Stimulated activated CD4-positive, alpha-beta T cell treated with anti-CD3 and anti-CD28 coated beads, TNF-alpha, amount 100 ng/mL, for 48 hours (primary cell): Measurements from ENCODE around the gene ADD2.

Experiments
- DNase-seq, 3 donors: peaks; one replicate each; pipeline ENCODE4 v3.0.0-alpha.2; 2020; ENCODE audit warnings: low read depth in 3 of 3

The ADD2 gene

DNA sequence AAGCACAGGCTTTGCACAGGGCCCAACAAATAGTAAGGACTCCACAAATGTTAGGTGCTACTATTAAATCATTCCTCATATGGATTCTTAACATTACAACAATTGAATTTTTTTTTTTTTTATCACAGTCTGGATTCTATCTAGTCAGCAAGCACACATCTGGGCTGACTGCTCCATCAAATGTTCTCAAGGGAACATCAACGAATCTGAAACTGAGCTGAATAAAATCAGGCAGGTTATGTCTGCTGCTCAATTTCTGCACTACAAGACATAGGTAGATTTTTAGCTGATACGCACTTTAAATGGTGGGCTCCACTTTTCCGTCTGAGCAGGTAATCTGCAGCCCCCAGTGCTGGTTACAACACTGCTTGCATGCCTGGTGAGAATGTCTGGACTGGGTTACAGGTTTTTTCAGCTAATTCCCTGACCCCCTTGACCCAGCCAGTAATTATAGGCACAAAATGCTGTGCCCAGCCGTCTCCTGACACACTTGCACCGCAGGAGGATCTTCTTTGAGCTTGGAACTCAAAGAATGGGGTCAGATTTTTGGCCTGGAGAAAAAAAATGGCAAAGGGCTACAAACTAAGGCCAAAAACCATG is 44.6 kb downstream of the ADD2 start:
- DNase-seq: no peak

DNA sequence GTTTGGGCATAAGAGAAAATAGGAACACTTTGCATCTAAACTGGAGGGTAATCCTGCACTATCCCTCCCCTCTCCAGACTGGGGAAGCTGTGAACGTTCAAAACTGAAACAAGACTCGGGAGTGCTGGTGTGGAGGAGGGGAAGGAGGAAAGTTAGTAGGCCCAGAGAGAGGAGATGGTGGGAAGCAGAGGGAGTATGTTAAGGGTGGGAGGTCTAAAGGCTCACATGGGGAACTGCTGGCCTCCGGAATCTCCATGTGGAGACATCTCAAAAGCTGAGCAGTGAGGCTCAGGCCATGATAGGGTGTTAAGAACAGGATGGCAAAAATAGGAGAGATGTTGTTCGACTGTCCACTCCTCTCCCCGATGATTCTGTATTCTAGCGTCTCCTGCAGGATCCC is 47.9 kb downstream of the ADD2 start:
- no peak for DNase-seq

DNA sequence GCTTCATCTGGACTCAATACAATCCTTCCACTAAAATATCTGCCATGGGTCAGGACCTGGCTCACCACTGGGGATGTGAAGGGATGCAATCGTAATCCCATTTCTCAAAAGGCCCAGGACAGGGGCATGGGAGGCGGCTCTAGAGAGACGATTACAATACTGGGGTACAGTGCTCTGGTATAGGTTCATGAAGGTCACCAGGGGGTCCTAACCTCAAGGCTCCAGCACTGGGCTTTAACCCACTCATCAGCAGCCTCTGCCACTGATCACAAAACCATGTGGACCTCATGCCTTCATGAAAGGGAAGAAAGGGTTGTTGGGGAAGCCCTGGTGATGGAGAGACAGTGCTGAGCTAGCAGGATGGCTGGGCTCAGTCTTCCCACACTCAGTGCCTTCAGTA is 48.8 kb downstream of the ADD2 start:
- no peak for DNase-seq

DNA sequence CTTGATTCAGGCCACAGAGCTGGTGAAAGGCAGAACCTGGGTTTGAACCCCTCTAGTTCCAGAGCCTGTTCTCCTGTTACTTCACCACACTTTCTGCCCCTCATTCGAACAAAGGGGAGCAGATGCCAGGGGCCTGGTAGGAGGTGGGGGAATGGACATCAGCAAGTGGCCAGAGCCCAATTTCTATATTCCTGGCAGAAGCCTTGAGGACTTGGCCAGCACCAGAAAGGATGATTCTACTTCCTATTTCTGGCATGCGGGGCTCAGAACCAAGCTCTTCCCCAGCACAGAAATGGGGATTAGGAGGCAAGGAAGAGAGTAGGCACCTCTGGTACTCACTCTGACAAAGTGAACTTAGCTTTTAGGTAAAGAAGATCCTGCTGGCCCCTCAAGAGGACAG is 49.3 kb downstream of the ADD2 start:
- no peak for DNase-seq

DNA sequence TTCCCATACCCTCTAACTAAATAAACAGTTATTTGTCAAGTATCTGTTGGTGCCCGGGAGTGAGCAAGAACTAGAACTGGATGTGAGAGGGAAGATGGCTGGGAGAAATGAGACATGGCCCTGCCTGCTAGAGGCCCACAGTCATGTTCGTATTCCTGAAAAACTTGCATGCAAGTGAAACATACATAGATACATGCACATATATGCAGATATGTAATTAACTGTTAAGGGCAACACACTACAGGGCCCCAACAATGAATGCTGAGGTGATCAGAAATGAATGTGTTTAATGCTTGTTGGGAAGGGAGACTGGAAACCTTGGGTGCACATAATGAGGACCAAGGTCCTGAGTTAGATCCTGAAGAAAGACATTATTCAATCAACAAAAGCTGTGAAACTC is 49.8 kb downstream of the ADD2 start:
- no peak for DNase-seq

DNA sequence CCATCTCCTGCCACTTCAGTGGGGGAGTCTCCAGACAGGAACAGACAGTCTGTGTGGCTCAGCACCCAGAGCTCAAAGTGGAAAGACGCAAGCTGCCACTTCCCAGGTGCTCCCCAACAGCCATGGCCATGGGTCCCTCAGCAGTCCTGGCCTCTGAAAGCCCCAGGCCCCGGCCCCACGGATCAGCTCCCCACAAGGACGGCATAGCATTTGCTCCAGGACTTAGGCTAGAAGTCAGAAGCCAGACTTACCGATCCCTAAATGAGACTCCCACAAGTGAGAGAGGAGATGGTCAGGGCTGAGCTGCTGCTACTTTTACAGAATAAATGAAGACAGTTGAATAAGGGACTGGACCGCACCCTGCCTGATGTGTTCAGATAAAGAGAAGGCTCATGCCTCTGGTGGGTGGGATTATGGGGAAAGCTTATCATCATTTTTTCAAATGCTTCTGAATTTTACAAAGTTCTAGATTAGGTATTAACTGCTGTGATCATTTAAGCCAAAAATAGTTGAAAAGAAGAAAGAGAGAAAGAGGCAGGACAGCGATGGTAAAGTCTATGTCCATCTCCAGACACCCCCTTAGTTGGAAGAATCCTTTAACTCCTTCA is 50.5 kb downstream of the ADD2 start:
- no peak for DNase-seq

DNA sequence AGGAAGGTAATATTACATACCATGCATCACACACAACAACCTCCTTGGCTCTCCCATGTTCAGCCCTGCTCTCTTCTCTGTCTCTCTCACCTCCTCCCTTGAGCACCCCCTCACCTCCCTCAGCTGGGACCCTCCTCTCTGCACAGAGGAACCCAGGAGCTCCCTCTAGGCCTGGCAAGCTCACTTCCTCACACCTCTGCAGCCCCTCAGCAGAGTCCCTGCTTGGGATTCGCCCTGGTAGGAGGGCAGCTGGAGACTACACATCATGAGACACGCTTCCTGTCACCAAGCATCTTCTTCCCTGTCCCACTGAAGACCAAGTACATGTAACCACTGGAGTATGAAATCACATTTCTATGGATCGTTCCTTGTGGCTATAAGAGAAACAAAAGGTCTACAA is 51.0 kb downstream of the ADD2 start:
- DNase-seq: no peak

DNA sequence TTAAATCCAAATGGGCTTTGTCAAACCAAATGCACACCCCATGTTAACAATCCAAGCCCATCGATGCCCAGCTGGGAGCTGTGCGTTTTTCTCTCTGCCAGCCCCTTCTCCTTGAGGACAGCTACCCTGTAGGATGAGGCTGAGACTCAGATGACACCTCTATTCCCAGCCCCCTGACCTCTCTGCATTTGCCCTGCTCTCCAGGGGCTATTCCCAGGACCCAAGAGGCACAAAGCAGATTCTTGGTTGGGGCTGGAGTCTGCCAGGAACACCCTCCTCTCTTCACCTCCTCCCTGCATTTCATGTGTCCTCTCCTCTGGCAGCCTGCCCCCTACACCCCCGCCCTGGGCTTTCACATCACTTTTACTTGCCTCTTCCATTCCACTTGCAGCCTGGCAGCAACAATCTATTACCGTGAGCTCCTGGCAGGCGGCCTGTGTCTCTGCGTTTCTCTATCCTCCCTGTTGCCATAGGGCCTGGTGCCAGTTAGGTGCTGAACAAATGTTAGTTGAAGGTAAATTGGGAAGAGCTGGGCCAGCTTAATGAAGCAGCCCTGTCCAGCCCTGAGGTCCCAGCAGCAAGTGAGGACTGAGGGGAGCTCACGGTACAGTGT is 51.8 kb downstream of the ADD2 start:
- no peak for DNase-seq

DNA sequence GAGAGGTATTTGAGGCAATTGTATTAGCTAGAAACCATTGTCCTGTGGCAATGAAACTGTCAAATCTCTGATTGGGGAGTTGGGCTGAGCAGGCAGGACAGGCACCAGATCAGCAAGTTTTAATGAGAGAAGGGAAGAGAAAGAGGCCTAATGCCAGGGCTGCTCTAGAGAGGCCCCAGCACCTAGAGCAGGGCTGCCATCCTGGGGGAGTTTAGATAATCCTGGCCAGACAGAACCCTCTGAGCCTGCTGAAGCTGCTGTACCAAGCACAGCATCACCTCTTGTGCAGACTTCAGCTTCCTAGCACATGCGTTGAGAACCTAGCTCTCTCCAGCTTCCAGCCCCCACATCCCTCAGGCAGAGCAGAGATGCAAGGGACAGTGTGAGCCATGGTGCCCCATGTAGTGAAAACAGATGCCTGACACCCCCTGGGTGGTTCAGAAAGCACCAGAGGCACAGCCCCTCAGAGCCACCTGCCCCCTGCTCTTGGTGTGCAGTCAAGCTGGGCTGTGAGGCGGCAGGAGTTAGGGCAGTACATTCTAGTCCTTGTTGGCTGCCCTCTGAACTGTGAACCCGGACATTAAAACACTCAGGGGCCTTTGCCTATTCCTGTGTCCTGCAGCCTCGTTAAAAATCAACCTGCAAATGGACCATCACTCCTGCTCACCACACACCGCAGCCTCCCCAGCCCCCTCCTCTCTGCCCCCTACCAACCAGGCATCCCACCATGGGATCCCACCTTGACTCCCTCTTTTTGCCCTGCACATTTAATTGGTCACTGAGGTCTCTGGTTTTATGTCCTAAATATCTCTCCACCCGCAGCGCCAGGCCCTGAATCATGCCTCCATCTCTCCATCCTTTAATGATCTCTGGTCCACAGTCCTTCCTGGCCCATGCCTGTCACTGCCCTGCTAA is 52.7 kb downstream of the ADD2 start:
- DNase-seq: no peak

DNA sequence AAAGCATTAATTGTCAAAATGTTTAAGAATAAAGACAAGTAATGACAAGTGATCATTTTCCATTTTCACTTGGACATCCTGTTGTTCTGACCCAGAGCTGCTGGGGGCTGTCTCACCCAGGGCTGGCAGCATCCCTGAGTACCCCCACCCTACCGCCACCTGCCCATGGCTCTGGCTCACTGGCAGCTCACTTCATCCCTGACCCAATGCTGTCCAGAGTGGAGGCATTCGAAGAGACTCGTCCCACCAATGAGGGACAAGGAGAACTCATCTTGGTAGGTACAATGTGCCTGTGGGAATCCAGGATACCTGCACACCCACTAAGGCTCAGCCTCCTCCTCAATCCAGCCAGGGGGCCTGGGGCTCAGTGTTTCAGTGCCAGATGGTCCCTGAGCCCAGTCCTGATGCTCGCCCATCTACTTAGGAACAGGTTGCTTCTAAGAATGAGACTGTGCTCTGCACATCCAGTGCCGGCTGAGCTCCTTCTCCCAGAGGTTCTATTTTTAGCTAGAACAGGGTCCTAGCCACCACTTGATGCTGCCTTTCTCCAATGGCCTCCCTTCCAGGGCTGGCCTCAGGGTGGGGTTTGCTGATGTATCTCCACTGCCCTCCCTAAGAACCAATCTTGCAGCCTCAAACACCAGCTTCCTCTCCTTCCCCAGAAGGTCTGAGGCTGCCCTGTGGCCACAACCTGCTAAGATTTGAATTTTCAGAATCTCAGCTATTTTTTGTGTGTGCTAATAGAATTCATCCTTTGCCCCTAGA is 53.7 kb downstream of the ADD2 start:
- no peak for DNase-seq

DNA sequence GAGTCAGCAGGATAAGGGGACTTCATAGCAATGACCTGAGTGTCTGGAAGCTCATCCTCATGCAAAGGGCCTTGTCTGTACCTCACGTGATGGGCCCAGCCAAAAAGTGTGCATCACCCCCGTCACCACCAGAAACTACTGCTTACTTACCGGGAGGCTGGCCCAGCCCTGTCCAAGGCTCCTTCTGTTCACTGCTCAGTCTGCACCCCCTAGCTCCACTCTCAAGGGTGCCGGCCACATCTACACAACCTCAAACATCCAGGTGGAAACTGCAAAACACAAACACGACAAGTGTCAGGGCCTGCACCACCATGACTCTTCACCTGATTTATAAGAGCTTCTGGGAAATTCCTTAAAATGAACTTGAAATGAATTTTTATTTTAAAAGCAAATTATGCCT is 55.1 kb downstream of the ADD2 start:
- DNase-seq: no peak

DNA sequence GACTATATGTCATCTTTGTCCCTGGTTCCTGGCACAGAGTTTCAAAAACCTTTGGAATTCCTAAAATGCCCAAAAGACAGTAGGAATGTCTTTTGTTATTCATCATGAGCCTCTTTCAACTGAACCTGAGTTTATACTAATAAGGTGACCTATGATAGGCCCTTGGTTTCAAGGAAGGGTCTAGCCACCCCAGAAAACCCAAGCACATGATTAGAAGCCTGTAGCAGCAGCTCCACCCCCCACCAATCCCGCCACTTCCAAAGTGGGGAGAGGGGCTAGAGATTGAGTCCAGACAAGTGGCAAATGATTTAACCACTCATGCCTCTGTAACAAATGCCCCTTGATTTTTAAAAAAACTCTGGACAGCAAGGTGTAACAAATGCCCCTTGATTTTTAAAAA is 56.8 kb downstream of the ADD2 start:
- no peak for DNase-seq

DNA sequence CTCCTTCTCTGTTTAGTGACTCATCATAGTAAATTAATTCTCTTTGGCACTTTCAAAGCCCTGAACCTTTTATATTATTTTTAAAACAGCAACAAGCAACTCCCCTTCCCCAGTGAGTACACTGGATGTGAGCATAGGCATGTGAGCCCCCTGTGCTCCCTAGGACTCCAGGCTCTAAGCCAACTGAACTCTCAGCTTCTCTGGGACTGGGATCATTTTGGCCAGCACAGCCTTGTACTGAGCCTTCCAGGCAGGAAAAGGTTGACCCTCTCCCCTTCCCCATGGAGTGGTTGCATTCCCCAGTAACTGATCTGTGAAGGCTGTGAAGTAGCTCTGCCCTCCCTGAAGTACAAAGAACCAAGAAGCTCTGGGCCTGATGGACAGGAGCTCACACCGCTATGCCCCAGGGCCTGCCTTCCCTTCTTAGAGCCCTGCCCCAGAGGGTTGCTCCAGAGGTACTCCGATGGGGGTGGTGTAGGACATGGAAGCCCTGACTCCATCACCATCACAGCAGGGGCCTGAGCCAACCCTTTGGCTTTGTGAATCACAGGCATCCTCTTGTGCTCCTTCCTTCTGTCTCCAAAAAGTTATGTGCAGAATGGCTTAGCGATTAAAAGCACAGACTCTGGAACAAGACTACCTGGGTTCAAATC is 57.8 kb downstream of the ADD2 start:
- DNase-seq: no peak

DNA sequence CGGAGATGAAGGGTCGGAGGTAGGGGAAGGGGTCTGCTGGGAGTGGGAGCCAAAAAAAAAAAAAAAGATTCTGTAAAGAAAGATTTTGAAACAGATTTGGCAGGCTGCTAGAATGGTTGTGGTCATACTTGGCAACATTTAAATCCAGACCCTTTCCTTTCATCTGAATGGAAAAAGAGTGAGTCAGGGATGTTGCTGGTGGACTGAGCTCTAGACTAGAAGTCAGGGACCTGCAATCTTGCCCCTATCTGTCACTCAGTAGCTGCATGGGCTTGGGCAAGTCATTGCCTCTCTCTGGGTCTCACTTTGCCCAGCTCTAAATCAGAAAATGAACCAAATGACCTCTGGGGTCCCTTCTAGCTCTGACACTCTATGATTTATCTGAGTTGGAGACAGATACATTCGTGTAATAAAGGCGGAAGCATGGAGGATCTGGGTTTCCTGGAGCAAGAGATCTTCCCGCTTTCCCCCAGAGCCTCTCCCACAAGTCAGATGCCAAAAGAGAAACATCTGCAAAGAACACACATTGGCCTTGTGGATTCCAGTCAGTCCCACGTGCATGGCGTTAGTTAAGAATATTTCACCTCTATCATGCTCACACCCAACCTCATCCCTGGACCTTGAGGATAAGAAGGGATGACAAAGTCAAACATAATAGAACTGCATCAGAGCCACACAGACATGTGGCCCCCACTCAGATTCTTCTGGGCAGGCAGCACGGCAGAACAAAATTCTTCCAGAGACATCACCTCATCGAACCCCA is 58.5 kb downstream of the ADD2 start:
- no peak for DNase-seq

DNA sequence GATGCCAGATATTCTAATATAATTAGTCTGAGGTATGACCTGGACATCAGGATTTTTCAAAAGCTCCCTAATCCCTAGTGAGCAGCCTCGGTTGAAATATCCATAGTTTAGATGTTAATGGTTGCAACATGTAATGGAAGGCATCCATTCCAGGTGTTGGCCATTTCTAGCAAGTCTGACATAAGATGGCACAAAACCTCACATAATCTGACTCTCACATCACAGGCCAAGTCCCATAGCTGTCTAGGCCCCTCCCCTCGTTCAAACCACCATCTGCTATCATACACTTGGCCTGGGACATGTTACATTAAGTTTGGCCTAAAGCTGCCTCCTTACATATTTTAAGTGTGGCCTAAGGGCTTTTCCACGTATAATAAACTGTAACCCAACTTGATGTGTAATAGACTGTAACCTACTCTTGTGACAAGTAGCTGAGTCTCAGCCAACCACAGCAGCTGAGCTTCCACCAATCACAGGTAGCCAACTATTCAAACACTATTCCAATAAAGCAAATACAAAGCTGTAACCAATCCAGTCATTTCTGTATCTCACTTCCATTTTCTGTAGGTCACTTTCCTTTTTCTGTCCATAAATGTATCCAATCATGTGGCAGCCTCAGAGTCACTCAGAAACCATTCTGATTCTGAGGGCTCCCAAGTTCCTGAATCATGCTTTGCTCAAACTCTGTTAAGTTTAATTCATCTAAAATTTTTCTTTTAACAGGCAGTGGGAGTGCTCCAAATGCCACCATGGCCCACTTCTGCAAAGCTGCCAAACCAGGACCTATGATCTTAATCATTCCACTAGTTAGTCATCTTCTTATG is 59.4 kb downstream of the ADD2 start:
- peak in 1 of 3 donors; percentile 42 for DNase-seq

DNA sequence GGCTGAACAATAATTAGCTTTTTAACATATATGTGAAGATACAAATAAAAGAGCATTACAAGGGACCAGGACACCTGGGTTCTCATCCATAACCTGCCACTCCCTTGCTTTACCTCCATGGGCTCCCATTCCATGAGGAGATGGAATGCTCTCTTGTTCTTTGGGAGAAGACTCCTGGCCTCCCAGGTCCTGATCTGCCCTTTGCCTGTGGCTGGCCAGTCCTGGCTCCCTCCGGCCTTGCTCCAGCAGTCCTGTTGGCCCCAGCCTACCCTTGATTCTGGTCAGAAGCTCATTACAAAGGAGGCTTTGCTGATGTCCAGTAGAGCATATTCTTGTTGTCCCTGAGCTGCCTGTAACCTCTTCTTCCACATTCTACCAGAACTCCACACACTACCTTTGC is 60.3 kb downstream of the ADD2 start:
- DNase-seq: no peak

DNA sequence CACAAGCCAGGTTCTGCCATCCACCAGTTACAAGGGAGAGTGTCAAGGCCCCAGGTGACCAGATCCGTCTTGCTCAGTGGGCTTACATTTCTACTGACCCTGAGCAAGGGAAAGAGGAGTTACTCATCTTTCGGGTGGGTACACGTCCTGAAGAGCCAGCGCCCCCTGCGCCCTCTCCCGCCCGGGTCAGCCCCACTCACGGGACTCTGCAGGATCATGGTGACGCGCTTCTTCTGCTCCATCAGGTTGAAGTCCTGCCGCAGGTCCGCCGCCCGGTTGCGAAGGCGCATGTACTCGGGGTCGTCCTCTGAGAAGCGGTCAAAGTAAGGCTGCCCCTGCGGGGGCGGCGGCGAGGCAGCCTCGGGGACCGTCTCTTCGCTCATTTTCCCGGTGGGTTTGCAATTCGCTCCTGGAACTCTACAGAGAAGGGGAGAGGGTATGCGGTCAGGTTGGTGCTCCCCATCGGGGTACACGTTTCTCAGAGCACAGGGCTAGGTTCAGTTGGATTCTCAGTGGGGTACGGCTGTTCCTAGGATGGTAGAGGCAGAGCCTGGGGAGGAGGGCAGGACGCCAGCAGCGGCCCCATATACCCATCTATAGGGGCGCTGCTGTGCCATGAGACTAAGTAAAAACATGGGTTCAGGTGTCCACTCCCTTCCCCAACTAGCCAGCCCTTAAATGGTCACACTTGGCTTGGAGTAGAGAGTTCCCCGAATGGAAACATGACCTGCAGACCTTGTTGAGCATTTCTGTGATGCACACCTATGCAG is 61.8 kb downstream of the ADD2 start:
- DNase-seq: no peak

DNA sequence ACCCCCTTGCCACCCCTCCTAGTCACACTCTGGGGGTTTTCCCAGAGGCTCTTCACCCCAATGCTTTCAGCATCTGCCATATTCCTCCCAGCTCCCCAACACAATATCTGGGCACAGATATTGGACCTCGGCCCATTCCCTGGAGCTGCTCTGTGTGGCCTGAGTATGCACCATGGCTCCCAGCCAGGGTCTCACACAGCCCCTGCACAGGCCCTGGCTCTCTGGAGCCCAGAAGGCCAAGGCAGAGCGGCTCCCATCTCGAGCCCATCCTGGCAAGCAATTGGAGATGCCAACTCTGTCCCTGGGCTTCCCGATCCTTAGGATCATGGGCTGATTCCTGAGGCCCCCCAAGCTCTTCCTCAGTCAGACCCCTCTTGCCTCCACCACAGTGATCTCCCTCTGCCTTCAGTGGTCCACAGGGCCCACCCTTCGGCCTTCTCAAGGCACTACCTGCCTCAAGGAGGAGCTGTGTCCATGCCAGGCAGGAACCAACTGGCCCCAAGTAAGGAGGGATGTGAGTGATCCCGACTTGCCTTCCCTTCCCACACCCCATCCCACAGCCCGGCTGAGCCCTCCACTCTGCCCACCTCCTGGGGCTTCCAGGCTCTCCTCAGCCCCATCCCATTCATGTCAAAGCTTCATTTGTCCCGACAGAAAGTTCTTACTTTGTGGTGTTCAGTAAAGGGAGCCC is 62.7 kb downstream of the ADD2 start:
- no peak for DNase-seq
